ENCODE data around the gene ERBB3.
"Not testable (repeated sequence)": the region's sequence is repeated elsewhere in the genome, so short reads cannot be mapped to it uniquely, and the experiment has no call there.

The ERBB3 gene

GRCh38 chr12:56116267-56117081 lies 36.5 kb downstream of the ERBB3 start, which contains the start of gene RPL41:
Gene RPL41 (plus strand): TSS chr12:56116633.
- DNase-seq = peak; percentile 90 to 92

- not testable (repeated sequence) for DNase-seq
Measured at GRCh38 chr12:56117082-56117706, 37.2 kb downstream of the ERBB3 start.

GRCh38 chr12:56117778-56118687 lies 38.1 kb downstream of the ERBB3 start, which contains the start of gene ZC3H10:
Gene ZC3H10 (plus strand): TSS chr12:56118266. CDS start chr12:56120563, 2,297 bp downstream.
- DNase-seq = peak; percentile 92 to 98

- no peak for DNase-seq
Measured at GRCh38 chr12:56118688-56119357, 38.9 kb downstream of the ERBB3 start.

GRCh38 chr12:56119361-56119796 lies 39.4 kb downstream of the ERBB3 start:
- peak; percentile 43 to 67 for DNase-seq

- no peak for DNase-seq
Measured at GRCh38 chr12:56120158-56120846, 40.3 kb downstream of the ERBB3 start.

GRCh38 chr12:56121204-56121870 lies 41.4 kb downstream of the ERBB3 start:
- DNase-seq = no peak

GRCh38 chr12:56122637-56123036 lies 42.7 kb downstream of the ERBB3 start:
- DNase-seq = no peak

GRCh38 chr12:56124133-56124532 lies 44.2 kb downstream of the ERBB3 start:
- DNase-seq = no peak

- DNase-seq = no peak
Measured at GRCh38 chr12:56126732-56127239, 46.8 kb downstream of the ERBB3 start.

GRCh38 chr12:56127485-56127887 lies 47.5 kb downstream of the ERBB3 start:
- DNase-seq = no peak

- DNase-seq = peak; percentile 87 to 99
Measured at GRCh38 chr12:56127888-56128669, 48.1 kb downstream of the ERBB3 start, which contains the start of gene ESYT1. Gene ESYT1 (plus strand): TSS chr12:56128267. CDS start chr12:56128320, 53 bp downstream.

GRCh38 chr12:56128670-56129205 lies 48.8 kb downstream of the ERBB3 start:
- DNase-seq = no peak

GRCh38 chr12:56129206-56129941 lies 49.4 kb downstream of the ERBB3 start:
- peak; percentile 57 to 61 for DNase-seq

- DNase-seq = no peak
Measured at GRCh38 chr12:56129942-56130495, 50.1 kb downstream of the ERBB3 start.

GRCh38 chr12:56130876-56131275 lies 50.9 kb downstream of the ERBB3 start:
- DNase-seq = no peak

- DNase-seq = no peak
Measured at GRCh38 chr12:56134897-56135296, 54.9 kb downstream of the ERBB3 start.

- DNase-seq = no peak
Measured at GRCh38 chr12:56137853-56138571, 58.0 kb downstream of the ERBB3 start.
